ENCODE results near the gene ERFL. TPM values are rescaled to one million over a fixed set of nuclear protein-coding genes. Genes with fewer than 3 reads are reported as not detected.

ERFL gene
- total and polyA plus RNA-seq, 2 of the 8 experiments (the other 6 are each of a cell fraction or from before 2014, with no cell fraction given), result 0.12 TPM; not detected in 1

GRCh38 chr19:41956621-41957020 lies 28.4 kb upstream of the ERFL start (continued):
- TF ChIP-seq RNF2 (IDR thresholded peaks at IDR 0.05; ENCODE audit: borderline replicate concordance, low read depth, low read length, missing control alignments, poor library complexity, severe bottlenecking) (no peak), HDAC6 (IDR thresholded peaks at IDR 0.05; ENCODE audit: low read depth, low read length) (no peak), BACH1 (IDR thresholded peaks at IDR 0.05; ENCODE audit: low read length) (no peak)

All from H1 (cell line).